T-cell (primary cell): ENCODE data around the gene SCD5. TPM values are rescaled to one million over a fixed set of nuclear protein-coding genes. Genes with fewer than 3 reads are reported as not detected.

Experiments used
- ATAC-seq, 4 experiments: fragments of 200-7000 bp in 3 of 4; fragments of 150-1000 bp in 1 of 4; cut with Tn5 transposase; replicated peaks in 1 of 4; 1 replicate in 3 of 4; 2 replicates in 1 of 4; pipeline ENCODE4 v1.10.0; 2021; ENCODE audit warnings: moderate library complexity in 3 of 4, mild to moderate bottlenecking in 2 of 4, moderate number of reproducible peaks in 1 of 4
- CTCF ChIA-PET, 2 donors: fragments of 300-600 bp; sonication (Branson Sonifier 250); formaldehyde crosslinking; loops; one replicate each; lab custom pipeline; 2022; ENCODE audit warnings: antibody characterized with exemption in 2 of 2; lab: Charles Lee
- POLR2A ChIA-PET, 2 donors: fragments of 300-600 bp; sonication (Branson Sonifier 250); formaldehyde crosslinking; loops; one replicate each; lab custom pipeline; 2022; ENCODE audit warnings: antibody characterized with exemption in 2 of 2; lab: Charles Lee
- DNase-seq, 35 experiments: peaks; one replicate each; pipeline versions ENCODE4 v3.0.0 to v3.0.0-alpha.2; 2013 to 2023
- H3K27ac ChIP-seq: one replicate; pipeline ENCODE4 v1.5.1; 2013; ENCODE audit warnings: low read length
- H3K27me3 ChIP-seq, 2 experiments: replicated peaks in 1 of 2; 1 replicate in 1 of 2; 2 replicates in 1 of 2; pipeline versions ENCODE4 v1.6.1 to v1.7.0; 2013; ENCODE audit warnings: low read length in 1 of 2, mixed read lengths in 1 of 2; ENCODE audit not compliant: control insufficient read depth in 2 of 2, insufficient read depth in 2 of 2; ENCODE audit errors: extremely low read depth in 1 of 2
- H3K36me3 ChIP-seq, 2 donors: 1 replicate in 1 of 2; 2 replicates in 1 of 2; pipeline versions ENCODE4 v1.6.1 to v1.7.0; 2013; ENCODE audit warnings: low read length in 1 of 2; ENCODE audit not compliant: control insufficient read depth in 2 of 2, insufficient read depth in 1 of 2; ENCODE audit errors: extremely low read depth in 1 of 2
- H3K4me1 ChIP-seq, 2 experiments: 1 replicate in 1 of 2; 2 replicates in 1 of 2; pipeline versions ENCODE4 v1.6.1 to v1.7.0; 2013; ENCODE audit warnings: low read length in 2 of 2, mixed read lengths in 1 of 2; ENCODE audit not compliant: insufficient read depth in 2 of 2, control insufficient read depth in 1 of 2; ENCODE audit errors: extremely low read depth in 1 of 2
- H3K4me3 ChIP-seq, 2 donors: 1 replicate in 1 of 2; 2 replicates in 1 of 2; pipeline versions ENCODE4 v1.5.1 to v1.7.0; 2013; ENCODE audit warnings: mild to moderate bottlenecking in 2 of 2, low read length in 1 of 2, moderate library complexity in 1 of 2; ENCODE audit not compliant: control insufficient read depth in 1 of 2; ENCODE audit errors: extremely low read depth in 1 of 2
- H3K9me3 ChIP-seq: 2 replicates; pipeline ENCODE4 v1.7.0; 2013
- H3K27ac Mint-ChIP-seq, 2 donors: one replicate each; pipeline ENCODE4 v1.8.0; 2020 to 2021; ENCODE audit warnings: mild to moderate bottlenecking in 2 of 2, mixed read lengths in 2 of 2
- H3K27me3 Mint-ChIP-seq, 2 donors: one replicate each; pipeline ENCODE4 v1.8.0; 2021 to 2022; ENCODE audit warnings: mixed read lengths in 2 of 2
- H3K36me3 Mint-ChIP-seq: one replicate; pipeline ENCODE4 v1.8.0; 2021; ENCODE audit warnings: mixed read lengths
- H3K4me1 Mint-ChIP-seq, 3 donors: one replicate each; pipeline ENCODE4 v1.8.0; 2020 to 2022; ENCODE audit warnings: mixed read lengths in 3 of 3, mild to moderate bottlenecking in 1 of 3
- H3K4me3 Mint-ChIP-seq, 3 donors: one replicate each; pipeline ENCODE4 v1.8.0; 2020 to 2022; ENCODE audit warnings: mild to moderate bottlenecking in 3 of 3, mixed read lengths in 3 of 3, moderate library complexity in 3 of 3
- H3K9me3 Mint-ChIP-seq, 3 donors: one replicate each; pipeline ENCODE4 v1.8.0; 2020 to 2022; ENCODE audit warnings: mixed read lengths in 3 of 3
- WGBS: methylation state at CpG from one replicate; pipeline ENCODE4 v1.1.5; 2013; ENCODE audit warnings: missing lambda C conversion rate; ENCODE audit not compliant: insufficient coverage; 5-methylcytosine and 5-hydroxymethylcytosine counted together
- total RNA-seq, 35 experiments: library from RNA in 6 of 35; stranded (reverse) in 6 of 35; fragments of 120-200 nt in 1 of 35; gene quantifications; one replicate each; pipeline versions ENCODE4 v1.2.1 to v1.2.4 and lab custom pipeline; 2013 to 2026

SCD5 gene
- total RNA-seq, 5 donors from 2014 or later (not counting 1 experiment from before 2014, with no cell fraction given): 0.72 to 2.0 (median 1.3) TPM

DNA sequence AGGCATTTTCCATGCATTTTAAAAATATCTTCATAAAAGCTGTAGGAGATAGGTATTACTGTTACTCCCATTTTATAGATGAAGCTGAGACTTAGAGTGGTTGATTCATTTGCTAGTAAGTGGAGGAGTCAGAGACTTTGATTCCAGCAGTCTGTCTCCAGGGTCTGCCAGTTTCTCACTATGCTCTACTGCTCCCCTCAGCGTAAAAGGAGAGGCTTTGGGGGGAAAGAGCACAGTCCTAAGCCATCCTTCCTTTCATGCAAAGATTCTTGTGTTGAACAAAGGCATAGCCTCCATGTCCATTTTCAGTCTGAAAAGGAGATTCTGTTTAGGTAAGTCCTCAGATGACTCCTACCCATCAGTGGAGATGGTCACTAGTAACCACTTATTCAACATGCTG lies 119.1 kb downstream of the SCD5 start:
- POLR2A ChIA-PET: no interaction called here
- no peak overlapping the region for H3K4me3 Mint-ChIP-seq
- no peak for ATAC-seq

GRCh38 chr4:82678051-82678450 lies 120.5 kb downstream of the SCD5 start:
- peaks cover 4 to 13% of the 10 kb centered on the region in 2 donors for H3K27me3 Mint-ChIP-seq
- no peaks in the 10 kb centered on the region for H3K4me1 ChIP-seq
- no peak for ATAC-seq
- no peaks in the 10 kb centered on the region for H3K9me3 Mint-ChIP-seq
- DNase-seq: no peak
- no peak overlapping the region for H3K27ac Mint-ChIP-seq
- H3K36me3 Mint-ChIP-seq: no peaks in the 10 kb centered on the region
- H3K4me3 ChIP-seq: no peak overlapping the region
- H3K27ac ChIP-seq: no peak overlapping the region
- ChIA-PET POLR2A (no interaction called here), CTCF (no interaction called here)
- no peaks in the 10 kb centered on the region for H3K9me3 ChIP-seq
- H3K4me1 Mint-ChIP-seq: no peaks in the 10 kb centered on the region
- H3K36me3 ChIP-seq: no peaks in the 10 kb centered on the region
- H3K27me3 ChIP-seq: peaks cover 0 to 3% of the 10 kb centered on the region in 2 experiments
- 17% methylated on average over 1 of the region's 4 CpGs for WGBS
- no peak overlapping the region for H3K4me3 Mint-ChIP-seq

More for the DNA sequence above, 119.1 kb downstream of the SCD5 start:
- Mint-ChIP-seq H3K9me3 (no peaks in the 10 kb centered on the region), H3K36me3 (no peaks in the 10 kb centered on the region), H3K27ac (no peak overlapping the region), H3K4me1 (no peaks in the 10 kb centered on the region), H3K27me3 (peaks cover 4 to 15% of the 10 kb centered on the region in 2 donors)
- Histone ChIP-seq H3K9me3 (no peaks in the 10 kb centered on the region), H3K27ac (no peak overlapping the region), H3K36me3 (no peaks in the 10 kb centered on the region), H3K4me1 (no peaks in the 10 kb centered on the region), H3K4me3 (no peak overlapping the region), H3K27me3 (peaks cover 0 to 3% of the 10 kb centered on the region in 2 experiments)
- CTCF ChIA-PET: no interaction called here
- WGBS: no CpG with 5 or more reads among the region's 1 CpG
- no peak for DNase-seq

DNA sequence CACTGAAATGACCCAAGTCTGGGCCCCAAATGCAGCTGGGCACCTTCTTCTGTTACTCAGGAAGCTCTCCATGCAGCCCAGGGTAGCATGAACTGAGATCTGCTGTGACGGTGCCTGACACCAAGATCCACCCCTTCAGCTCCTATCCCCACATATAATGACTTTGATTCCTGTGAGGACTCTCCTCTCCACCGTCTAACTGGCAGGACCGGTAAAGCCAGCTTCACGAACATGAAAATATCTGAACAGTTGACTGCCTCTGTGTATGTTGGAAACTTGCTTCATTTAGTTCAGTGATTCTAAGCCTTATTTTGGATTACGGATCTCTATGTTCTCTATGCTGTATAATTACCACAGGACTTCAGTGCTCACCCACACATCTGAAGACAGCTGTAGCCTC lies 121.3 kb downstream of the SCD5 start:
- no peak overlapping the region for H3K4me3 Mint-ChIP-seq
- no peak overlapping the region for H3K27ac Mint-ChIP-seq
- ChIA-PET CTCF (no interaction called here), POLR2A (no interaction called here)
- Histone ChIP-seq H3K36me3 (no peaks in the 10 kb centered on the region), H3K27ac (no peak overlapping the region), H3K4me1 (no peaks in the 10 kb centered on the region), H3K9me3 (no peaks in the 10 kb centered on the region), H3K27me3 (peaks cover 0 to 3% of the 10 kb centered on the region in 2 experiments), H3K4me3 (no peak overlapping the region)
- no peak for DNase-seq
- no peaks in the 10 kb centered on the region for H3K4me1 Mint-ChIP-seq
- H3K27me3 Mint-ChIP-seq: peaks cover 4 to 13% of the 10 kb centered on the region in 2 donors
- no CpG with 5 or more reads among the region's 5 CpGs for WGBS
- no peaks in the 10 kb centered on the region for H3K36me3 Mint-ChIP-seq
- ATAC-seq: no peak
- no peaks in the 10 kb centered on the region for H3K9me3 Mint-ChIP-seq

- ChIA-PET POLR2A (no interaction called here), CTCF (no interaction called here)
- Histone ChIP-seq H3K27me3 (no peaks in the 10 kb centered on the region), H3K9me3 (no peaks in the 10 kb centered on the region), H3K27ac (no peak overlapping the region), H3K4me1 (no peaks in the 10 kb centered on the region), H3K4me3 (no peak overlapping the region), H3K36me3 (no peaks in the 10 kb centered on the region)
- no CpG with 5 or more reads among the region's 2 CpGs for WGBS
- Mint-ChIP-seq H3K4me1 (no peaks in the 10 kb centered on the region), H3K9me3 (peaks cover 8 to 23% (median 11%) of the 10 kb centered on the region in 3 donors), H3K27me3 (peaks cover 5 to 11% of the 10 kb centered on the region in 2 donors), H3K4me3 (no peak overlapping the region), H3K36me3 (peaks cover 5% of the 10 kb centered on the region), H3K27ac (no peak overlapping the region)
- DNase-seq (no peak), ATAC-seq (no peak)
Observed at GRCh38 chr4:82667761-82668480, 130.7 kb downstream of the SCD5 start.

- Mint-ChIP-seq H3K4me3 (no peak overlapping the region), H3K9me3 (peaks cover 8 to 23% (median 11%) of the 10 kb centered on the region in 3 donors), H3K4me1 (no peaks in the 10 kb centered on the region), H3K36me3 (peaks cover 5% of the 10 kb centered on the region), H3K27me3 (peaks cover 7 to 11% of the 10 kb centered on the region in 2 donors), H3K27ac (no peak overlapping the region)
- no peaks in the 10 kb centered on the region for H3K9me3 ChIP-seq
- ChIA-PET CTCF (no interaction called here), POLR2A (no interaction called here)
- no peak for DNase-seq
- no CpG with 5 or more reads among the region's 5 CpGs for WGBS
- ATAC-seq: no peak
- no peaks in the 10 kb centered on the region for H3K4me1 ChIP-seq
- no peak overlapping the region for H3K4me3 ChIP-seq
- no peaks in the 10 kb centered on the region for H3K27me3 ChIP-seq
- no peak overlapping the region for H3K27ac ChIP-seq
- no peaks in the 10 kb centered on the region for H3K36me3 ChIP-seq
Observed at GRCh38 chr4:82666970-82667665, 131.5 kb downstream of the SCD5 start.

- Histone ChIP-seq H3K36me3 (no peaks in the 10 kb centered on the region), H3K27ac (no peak overlapping the region), H3K27me3 (no peaks in the 10 kb centered on the region), H3K4me1 (no peaks in the 10 kb centered on the region), H3K4me3 (no peak overlapping the region), H3K9me3 (no peaks in the 10 kb centered on the region)
- Mint-ChIP-seq H3K4me1 (no peaks in the 10 kb centered on the region), H3K36me3 (no peaks in the 10 kb centered on the region), H3K9me3 (peaks cover 0 to 5% (median 4%) of the 10 kb centered on the region in 3 donors), H3K4me3 (no peak overlapping the region), H3K27me3 (peaks cover 22 to 35% of the 10 kb centered on the region in 2 donors), H3K27ac (no peak overlapping the region)
- ChIA-PET CTCF (no interaction called here), POLR2A (no interaction called here)
- no CpG with 5 or more reads among the region's 6 CpGs for WGBS
- ATAC-seq (no peak), DNase-seq (no peak)
Observed at GRCh38 chr4:82661181-82661992, 137.2 kb downstream of the SCD5 start.
